Gastrocnemius medialis (tissue), 4 donors: Measurements from ENCODE around the gene POLR2I.

ENCODE experiments used
- CTCF ChIP-seq, 5 experiments: fragments of 450-650 bp in 3 of 5; fragments of 200-600 bp in 2 of 5; sonication (generic) in 2 of 5; IDR thresholded peaks in 4 of 5; conservative IDR thresholded peaks in 1 of 5; 1 replicate in 4 of 5; 2 replicates in 1 of 5; pipeline ENCODE4 v1.5.1; 2016 to 2019; ENCODE audit warnings: antibody characterized with exemption in 5 of 5, mild to moderate bottlenecking in 3 of 5, moderate library complexity in 3 of 5
- POLR2A ChIP-seq, 2 donors: fragments of 450-650 bp; IDR thresholded peaks; one replicate each; pipeline ENCODE4 v1.6.1; 2017; ENCODE audit warnings: antibody characterized with exemption in 2 of 2, mild to moderate bottlenecking in 2 of 2, moderate library complexity in 2 of 2

GRCh38 chr19:36089847-36090246, 24.8 kb downstream of the POLR2I start:
- TF ChIP-seq CTCF (IDR thresholded peaks at IDR 0.05 in 4 of 5, conservative IDR thresholded peaks at IDR 0.05 in 1 of 5) (no peak), POLR2A (IDR thresholded peaks at IDR 0.05) (no peak)
